WTC11 (cell line): ENCODE measurements around the gene SRPX.

Experiments used
- CTCF ChIP-seq: fragments of 200-600 bp; IDR thresholded peaks from 2 replicates; pipeline ENCODE4 v1.8.0; 2022; ENCODE audit warnings: antibody characterized with exemption
- JUN ChIP-seq: sonication (generic); formaldehyde crosslinking; IDR thresholded peaks from 2 replicates; pipeline ENCODE4 v1.8.0; 2023; ENCODE audit warnings: mild to moderate bottlenecking, missing genetic modification reagents
- MYBL2 ChIP-seq: sonication (generic); formaldehyde crosslinking; IDR thresholded peaks from 2 replicates; pipeline ENCODE4 v1.8.1; 2023; ENCODE audit warnings: mild to moderate bottlenecking, moderate library complexity, missing genetic modification reagents
- PREB ChIP-seq: sonication (generic); formaldehyde crosslinking; IDR thresholded peaks from 2 replicates; pipeline ENCODE4 v1.8.1; 2022; ENCODE audit warnings: mild to moderate bottlenecking, missing genetic modification reagents, moderate library complexity, borderline replicate concordance
- ZNF263 ChIP-seq: sonication (generic); formaldehyde crosslinking; IDR thresholded peaks from 2 replicates; pipeline ENCODE4 v1.8.1; 2022; ENCODE audit warnings: low read depth, mild to moderate bottlenecking, moderate library complexity, missing genetic modification reagents

DNA sequence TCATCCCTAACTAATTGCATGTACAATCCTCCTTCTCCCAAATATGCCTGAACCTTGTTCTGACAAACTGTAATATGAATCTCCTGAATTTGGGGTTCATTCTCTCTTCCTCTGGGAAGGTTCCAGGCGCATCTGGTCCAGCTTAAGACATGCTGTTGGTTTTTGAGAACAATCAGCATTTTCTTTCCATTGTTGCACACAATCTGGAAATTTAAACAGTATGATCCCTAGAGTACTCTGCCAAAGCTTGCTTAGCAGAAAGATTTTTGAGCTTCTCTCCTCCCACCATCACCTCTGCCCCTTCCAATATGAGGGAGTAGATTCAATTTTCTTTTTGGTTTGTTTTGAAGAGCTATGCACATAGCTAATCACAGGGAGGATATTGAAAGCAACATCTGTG lies 50.1 kb downstream of the SRPX start:
- TF ChIP-seq PREB (no peak), CTCF (no peak), JUN (CRISPR knock-in tag) (no peak), ZNF263 (CRISPR knock-in tag) (no peak), MYBL2 (CRISPR knock-in tag) (no peak)
